Body of pancreas (tissue), 4 donors: Measurements from ENCODE around the gene SOX6. TPM values are rescaled to one million over a fixed set of nuclear protein-coding genes. Genes with fewer than 3 reads are reported as not detected.
A peak's percentile ranks its signal among the peaks of the same experiment; 100 is the strongest.

ENCODE experiments used
- ATAC-seq: fragments of 150-250 bp; one replicate; pipeline ENCODE4 v1.9.1; 2016
- DNase-seq, 4 donors: peaks; one replicate each; pipeline ENCODE4 v3.0.0-alpha.2; 2019
- H3K27ac ChIP-seq, 4 donors: fragments of 200-600 bp; sonication (generic); 1 replicate in 3 of 4; 2 replicates in 1 of 4; pipeline versions ENCODE4 v1.5.1 to v1.6.1; 2016 to 2019; ENCODE audit warnings: mild to moderate bottlenecking in 1 of 4, mixed read lengths in 1 of 4, moderate library complexity in 1 of 4
- H3K27me3 ChIP-seq, 2 donors: fragments of 200-600 bp; sonication (generic); one replicate each; pipeline ENCODE4 v1.6.0; 2016; ENCODE audit warnings: mild to moderate bottlenecking in 1 of 2
- H3K36me3 ChIP-seq, 2 donors: fragments of 200-600 bp; sonication (generic); replicated peaks in 1 of 2; 2 replicates each; pipeline ENCODE4 v1.5.1; 2016; ENCODE audit warnings: low read depth in 2 of 2; ENCODE audit not compliant: insufficient read depth in 1 of 2
- H3K4me1 ChIP-seq: fragments of 200-600 bp; sonication (generic); one replicate; pipeline ENCODE4 v1.6.0; 2016
- H3K4me3 ChIP-seq, 2 donors: fragments of 200-600 bp; sonication (generic); 1 replicate in 1 of 2; 2 replicates in 1 of 2; pipeline ENCODE4 v1.5.1; 2016 to 2019
- H3K9me3 ChIP-seq, 3 donors: fragments of 200-600 bp; sonication (generic); 1 replicate in 2 of 3; 2 replicates in 1 of 3; pipeline ENCODE4 v1.5.1; 2016
- POLR2A ChIP-seq, 3 donors: fragments of 450-650 bp; IDR thresholded peaks; one replicate each; pipeline ENCODE4 v1.6.1; 2016; ENCODE audit warnings: antibody characterized with exemption in 3 of 3, mild to moderate bottlenecking in 2 of 3
- WGBS, 2 donors: methylation state at CpG; one replicate each; pipeline ENCODE4 v1.1.5; 2017; 5-methylcytosine and 5-hydroxymethylcytosine counted together
- intact Hi-C: fragments of 100-400 bp; cut with DNase I; formaldehyde crosslinking; loops from one replicate; pipeline ENCODE4 v1.15.1; 2023
- total RNA-seq, 2 donors: library from RNA; depleted of rRNA; stranded (reverse); fragments of >200 nt; gene quantifications; one replicate each; pipeline ENCODE4 v1.1.0, GENCODE V29; 2016
- TF ChIP-seq, protein P1 (sequence below), 7 experiments: fragments of 450-650 bp in 4 of 7; fragments of 200-600 bp in 3 of 7; sonication (generic) in 3 of 7; IDR thresholded peaks; one replicate each; pipeline ENCODE4 v1.5.1; 2016 to 2019; ENCODE audit warnings: antibody characterized with exemption in 7 of 7

SOX6 gene
- total RNA-seq, 2 donors from 2014 or later, result 21.4 to 23.6 TPM

DNA sequence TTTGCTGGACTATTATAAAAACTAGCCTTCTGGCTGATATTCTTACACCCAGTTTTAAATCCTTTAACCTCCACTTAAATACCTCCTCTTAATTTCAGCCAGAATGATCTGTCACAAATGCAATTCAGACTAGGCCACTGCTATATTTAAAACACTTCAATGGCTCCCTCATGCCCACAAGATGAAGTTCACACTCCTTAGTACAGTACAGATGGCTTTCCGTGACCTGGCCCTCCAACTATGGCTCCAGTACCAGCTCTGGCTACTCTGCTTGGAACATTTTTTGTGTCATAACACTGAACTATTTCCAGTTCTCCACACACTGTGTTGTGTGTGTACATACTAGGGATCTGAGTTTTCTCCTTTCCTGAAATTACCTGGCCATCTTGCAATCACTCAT is 353.4 kb downstream of the SOX6 start:
- peaks cover 19% of the 10 kb centered on the region for H3K4me1 ChIP-seq
- TF ChIP-seq, protein P1, sequence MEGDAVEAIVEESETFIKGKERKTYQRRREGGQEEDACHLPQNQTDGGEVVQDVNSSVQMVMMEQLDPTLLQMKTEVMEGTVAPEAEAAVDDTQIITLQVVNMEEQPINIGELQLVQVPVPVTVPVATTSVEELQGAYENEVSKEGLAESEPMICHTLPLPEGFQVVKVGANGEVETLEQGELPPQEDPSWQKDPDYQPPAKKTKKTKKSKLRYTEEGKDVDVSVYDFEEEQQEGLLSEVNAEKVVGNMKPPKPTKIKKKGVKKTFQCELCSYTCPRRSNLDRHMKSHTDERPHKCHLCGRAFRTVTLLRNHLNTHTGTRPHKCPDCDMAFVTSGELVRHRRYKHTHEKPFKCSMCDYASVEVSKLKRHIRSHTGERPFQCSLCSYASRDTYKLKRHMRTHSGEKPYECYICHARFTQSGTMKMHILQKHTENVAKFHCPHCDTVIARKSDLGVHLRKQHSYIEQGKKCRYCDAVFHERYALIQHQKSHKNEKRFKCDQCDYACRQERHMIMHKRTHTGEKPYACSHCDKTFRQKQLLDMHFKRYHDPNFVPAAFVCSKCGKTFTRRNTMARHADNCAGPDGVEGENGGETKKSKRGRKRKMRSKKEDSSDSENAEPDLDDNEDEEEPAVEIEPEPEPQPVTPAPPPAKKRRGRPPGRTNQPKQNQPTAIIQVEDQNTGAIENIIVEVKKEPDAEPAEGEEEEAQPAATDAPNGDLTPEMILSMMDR (IDR thresholded peaks at IDR 0.05), result no peak
- no peak for TF ChIP-seq POLR2A (IDR thresholded peaks at IDR 0.05)
- ATAC-seq, result no peak

DNA sequence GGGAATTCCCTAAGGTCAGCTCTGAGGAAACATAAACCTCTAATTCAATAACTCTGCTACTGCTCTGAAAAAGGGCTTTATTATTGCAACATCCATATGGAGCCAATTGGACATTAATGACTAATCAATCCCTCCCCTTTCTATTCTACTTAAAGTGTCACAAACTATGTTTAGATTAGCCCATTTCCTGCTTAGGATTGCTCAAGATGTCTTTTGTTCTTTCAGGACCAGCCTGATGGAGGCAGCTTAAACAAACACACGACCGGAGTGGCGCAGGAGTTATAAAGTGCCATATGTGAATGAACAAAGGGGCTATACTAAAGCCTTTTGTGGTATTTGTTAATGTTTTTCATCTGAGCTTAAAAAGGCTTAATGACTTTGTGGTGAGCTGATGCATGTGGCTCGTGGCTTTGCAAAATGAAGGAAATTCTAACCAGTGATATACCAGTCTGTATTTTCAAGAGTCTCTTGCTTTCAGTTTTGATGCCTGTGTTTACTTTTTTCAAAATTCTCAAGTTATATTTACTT is 354.4 kb downstream of the SOX6 start:
- intact Hi-C loops, result no loop called here
- TF ChIP-seq POLR2A (IDR thresholded peaks at IDR 0.05), result no peak
- TF ChIP-seq, protein P1 (IDR thresholded peaks at IDR 0.05), result no peak
- H3K4me1 ChIP-seq, result peaks cover 19% of the 10 kb centered on the region
- H3K4me3 ChIP-seq, result no peak overlapping the region
- DNase-seq (peak in 3 of 4 donors; percentile 27 to 35 (median 29)), ATAC-seq (peak; percentile 77)
- no peaks in the 10 kb centered on the region for H3K9me3 ChIP-seq
- H3K27ac ChIP-seq, result peak overlapping the region in 3 of 4 donors; percentile 37 to 71 (median 71)
- 25 to 33% methylated on average over 4 of the region's 4 CpGs for WGBS, 2 donors
- H3K27me3 ChIP-seq, result no peaks in the 10 kb centered on the region
- no peaks in the 10 kb centered on the region for H3K36me3 ChIP-seq

More for the DNA sequence above, 353.4 kb downstream of the SOX6 start:
- H3K4me3 ChIP-seq, result no peak overlapping the region
- intact Hi-C loops, result no loop called here
- H3K27ac ChIP-seq, result peak overlapping the region in 3 of 4 donors; percentile 14 to 71 (median 71)
- no peaks in the 10 kb centered on the region for H3K9me3 ChIP-seq
- H3K36me3 ChIP-seq, result no peaks in the 10 kb centered on the region
- H3K27me3 ChIP-seq, result no peaks in the 10 kb centered on the region
- DNase-seq, result no peak
- WGBS, 2 donors, result 100% methylated on average over 1 of the region's 1 CpG

DNA sequence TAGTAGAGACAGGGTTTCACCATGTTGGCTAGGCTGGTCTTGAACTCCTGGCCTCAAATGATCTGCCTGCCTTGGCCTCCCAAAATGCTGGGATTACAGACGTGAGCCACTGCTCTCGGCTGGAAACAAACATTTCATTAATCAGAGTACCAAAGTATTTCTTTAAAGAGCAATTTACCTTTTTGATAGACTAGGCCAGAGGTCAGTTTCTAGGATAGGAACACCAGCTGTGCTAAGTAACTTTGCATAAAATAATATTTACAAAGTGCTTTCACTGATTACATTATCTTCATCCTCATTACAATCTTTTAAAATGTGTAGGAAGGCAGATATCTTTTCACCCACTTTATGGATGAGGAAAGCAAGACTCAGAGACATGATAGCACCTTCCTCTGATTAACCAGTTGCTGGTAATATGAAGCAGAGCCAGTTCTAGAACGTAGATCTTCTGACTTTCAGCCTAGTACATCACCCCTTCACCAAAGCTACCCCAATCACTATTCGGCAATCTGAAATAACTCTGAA is 355.2 kb downstream of the SOX6 start:
- ATAC-seq, result no peak
- no peak for TF ChIP-seq POLR2A (IDR thresholded peaks at IDR 0.05)
- TF ChIP-seq, protein P1 (IDR thresholded peaks at IDR 0.05), result no peak
- Histone ChIP-seq H3K4me3 (no peak overlapping the region), H3K4me1 (peaks cover 19% of the 10 kb centered on the region), H3K9me3 (no peaks in the 10 kb centered on the region), H3K27me3 (no peaks in the 10 kb centered on the region), H3K27ac (peak overlapping the region; percentile 22 to 71 (median 54)), H3K36me3 (no peaks in the 10 kb centered on the region)
- no peak for DNase-seq
- 49 to 51% methylated on average over 4 of the region's 4 CpGs for WGBS, 2 donors
- intact Hi-C loops, result no loop called here

DNA sequence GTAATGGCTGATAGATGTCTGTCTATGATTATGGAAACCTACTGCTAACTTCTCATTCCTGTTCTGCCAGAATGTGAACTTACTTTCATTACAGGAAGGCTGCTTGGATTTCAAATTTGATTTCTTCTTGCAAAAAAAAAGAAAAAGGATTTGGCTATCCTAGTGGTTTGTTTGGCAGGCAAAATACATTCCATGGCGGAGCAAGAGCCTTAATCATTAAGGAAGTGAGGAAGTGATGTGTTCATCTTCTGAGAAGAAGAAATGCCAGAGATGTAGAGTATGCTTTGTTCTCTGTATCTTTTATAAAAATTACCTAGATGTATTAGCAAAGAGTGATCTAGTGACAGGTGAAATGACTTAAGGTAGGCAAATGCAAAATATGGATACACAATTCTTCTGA is 356.3 kb downstream of the SOX6 start:
- no peak overlapping the region for H3K27ac ChIP-seq
- ATAC-seq, result no peak
- no peak for DNase-seq
- H3K4me1 ChIP-seq, result peaks cover 19% of the 10 kb centered on the region
- no peak overlapping the region for H3K4me3 ChIP-seq
- H3K36me3 ChIP-seq, result no peaks in the 10 kb centered on the region
- H3K27me3 ChIP-seq, result no peaks in the 10 kb centered on the region
- TF ChIP-seq POLR2A (IDR thresholded peaks at IDR 0.05), result no peak
- TF ChIP-seq, protein P1 (IDR thresholded peaks at IDR 0.05), result no peak
- no peaks in the 10 kb centered on the region for H3K9me3 ChIP-seq
- 76 to 82% methylated on average over 1 of the region's 1 CpG for WGBS, 2 donors
- intact Hi-C loops, result no loop called here

DNA sequence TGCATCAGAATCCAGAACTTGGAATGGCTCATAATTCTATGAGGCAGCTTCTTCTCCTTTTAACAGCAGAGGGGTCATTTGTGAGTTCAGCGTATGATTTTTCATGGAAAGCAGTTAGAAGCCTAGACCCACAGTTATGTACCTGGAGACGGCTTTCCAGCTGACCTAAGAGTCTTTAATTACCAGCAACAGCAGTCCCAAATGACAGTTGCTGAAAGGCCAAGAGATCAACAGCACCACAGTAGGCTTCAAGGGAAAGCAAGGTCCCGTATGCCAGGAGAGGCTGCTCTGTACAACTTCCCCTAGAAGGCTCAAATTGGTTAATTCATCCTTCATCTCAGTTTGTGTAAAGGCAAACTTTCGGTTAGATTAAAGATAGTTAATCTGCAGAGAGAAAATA is 363.0 kb downstream of the SOX6 start:
- TF ChIP-seq POLR2A (IDR thresholded peaks at IDR 0.05), result no peak
- TF ChIP-seq, protein P1 (IDR thresholded peaks at IDR 0.05), result no peak
- ATAC-seq (no peak), DNase-seq (no peak)
- H3K9me3 ChIP-seq, result no peaks in the 10 kb centered on the region
- intact Hi-C loops, result no loop called here
- H3K27me3 ChIP-seq, result no peaks in the 10 kb centered on the region
- H3K4me3 ChIP-seq, result no peak overlapping the region
- no peaks in the 10 kb centered on the region for H3K36me3 ChIP-seq
- 89 to 93% methylated on average over 4 of the region's 4 CpGs for WGBS, 2 donors
- no peaks in the 10 kb centered on the region for H3K4me1 ChIP-seq
- no peak overlapping the region for H3K27ac ChIP-seq
